HG03175 (cell line): ENCODE measurements around the gene DIPK1A.

Experiments
- ATAC-seq: cut with Tn5 transposase; IDR thresholded peaks from one replicate; pipeline ENCODE4 v1.9.1; 2021; ENCODE audit warnings: mild to moderate bottlenecking, moderate library complexity; ENCODE audit not compliant: unreplicated experiment

The DIPK1A gene

GRCh38 chr1:92881391-92881790, 79.9 kb downstream of the DIPK1A start:
- ATAC-seq, result no peak

- no peak for ATAC-seq
Observed at GRCh38 chr1:92879316-92879968, 81.8 kb downstream of the DIPK1A start.

GRCh38 chr1:92877792-92878191, 83.5 kb downstream of the DIPK1A start:
- peak; percentile 45 for ATAC-seq

GRCh38 chr1:92877081-92877711, 84.1 kb downstream of the DIPK1A start:
- ATAC-seq, result no peak

GRCh38 chr1:92876351-92876750, 84.9 kb downstream of the DIPK1A start:
- no peak for ATAC-seq

- ATAC-seq, result no peak
Observed at GRCh38 chr1:92874987-92875386, 86.3 kb downstream of the DIPK1A start.

- ATAC-seq, result no peak
Observed at GRCh38 chr1:92872719-92873118, 88.5 kb downstream of the DIPK1A start.

GRCh38 chr1:92870591-92870990, 90.7 kb downstream of the DIPK1A start:
- ATAC-seq, result no peak

- ATAC-seq, result no peak
Observed at GRCh38 chr1:92864131-92864530, 97.1 kb downstream of the DIPK1A start.

- no peak for ATAC-seq
Observed at GRCh38 chr1:92862605-92863004, 98.7 kb downstream of the DIPK1A start.

GRCh38 chr1:92859400-92860039, 101.7 kb downstream of the DIPK1A start:
- ATAC-seq, result no peak

- peak; percentile 66 for ATAC-seq
Observed at GRCh38 chr1:92858564-92859399, 102.5 kb downstream of the DIPK1A start.

- no peak for ATAC-seq
Observed at GRCh38 chr1:92857817-92858216, 103.4 kb downstream of the DIPK1A start.

- ATAC-seq, result no peak
Observed at GRCh38 chr1:92855236-92855635, 106.0 kb downstream of the DIPK1A start.

GRCh38 chr1:92854101-92854785, 107.0 kb downstream of the DIPK1A start:
- ATAC-seq, result no peak

- no peak for ATAC-seq
Observed at GRCh38 chr1:92853299-92853698, 108.0 kb downstream of the DIPK1A start.

- ATAC-seq, result no peak
Observed at GRCh38 chr1:92851729-92852128, 109.5 kb downstream of the DIPK1A start.

- ATAC-seq, result no peak
Observed at GRCh38 chr1:92850019-92850418, 111.2 kb downstream of the DIPK1A start.

- ATAC-seq, result no peak
Observed at GRCh38 chr1:92848201-92848600, 113.1 kb downstream of the DIPK1A start.

GRCh38 chr1:92845908-92846307, 115.4 kb downstream of the DIPK1A start:
- no peak for ATAC-seq

GRCh38 chr1:92844439-92844838, 116.8 kb downstream of the DIPK1A start:
- no peak for ATAC-seq
